Anterior cingulate cortex (tissue), 58 donors: ENCODE measurements around the gene ZFYVE26.
A peak's percentile ranks its signal among the peaks of the same experiment; 100 is the strongest.
"Not testable (repeated sequence)": the region's sequence is repeated elsewhere in the genome, so short reads cannot be mapped to it uniquely, and the experiment has no call there.

ENCODE experiments used
- DNase-seq, 58 donors: peaks; one replicate each; lab custom pipeline; 2025; lab: John Stamatoyannopoulos, UW

The ZFYVE26 gene

GRCh38 chr14:67816326-67817002 lies at the start of gene ZFYVE26:
Gene ZFYVE26 (minus strand): TSS chr14:67816590. CDS start chr14:67815963, 627 bp downstream.
- DNase-seq = peak; percentile 41 to 97 (median 90)

- DNase-seq = no peak
These were observed 46.8 kb upstream of the ZFYVE26 start for GRCh38 chr14:67863223-67863622.

GRCh38 chr14:67859169-67859749 lies 42.9 kb upstream of the ZFYVE26 start:
- DNase-seq = no peak

GRCh38 chr14:67857778-67858350 lies 41.5 kb upstream of the ZFYVE26 start:
- peak in 3 of 58 donors; percentile 2 to 3 (median 2) for DNase-seq

GRCh38 chr14:67856827-67857226 lies 40.4 kb upstream of the ZFYVE26 start:
- no peak for DNase-seq

GRCh38 chr14:67853715-67854114 lies 37.3 kb upstream of the ZFYVE26 start:
- DNase-seq = no peak

GRCh38 chr14:67852926-67853604 lies 36.7 kb upstream of the ZFYVE26 start:
- no peak for DNase-seq

- DNase-seq = no peak
These were observed 35.5 kb upstream of the ZFYVE26 start for GRCh38 chr14:67851785-67852410.

GRCh38 chr14:67850066-67850830 lies 33.9 kb upstream of the ZFYVE26 start:
- DNase-seq = no peak

- no peak for DNase-seq
These were observed 29.7 kb upstream of the ZFYVE26 start for GRCh38 chr14:67846029-67846610.

GRCh38 chr14:67837011-67837624 lies 20.7 kb upstream of the ZFYVE26 start:
- DNase-seq = peak in 1 of 58 donors; percentile 1

GRCh38 chr14:67835596-67835995 lies 19.2 kb upstream of the ZFYVE26 start:
- no peak for DNase-seq

- DNase-seq = no peak
These were observed 17.0 kb upstream of the ZFYVE26 start for GRCh38 chr14:67833403-67833802.

- DNase-seq = no peak
These were observed 14.7 kb upstream of the ZFYVE26 start for GRCh38 chr14:67831113-67831512.

- DNase-seq = no peak
These were observed 4.7 kb upstream of the ZFYVE26 start for GRCh38 chr14:67821121-67821520.

GRCh38 chr14:67820428-67820971 lies 4.1 kb upstream of the ZFYVE26 start:
- DNase-seq = no peak

GRCh38 chr14:67819563-67820421 lies 3.4 kb upstream of the ZFYVE26 start, which contains the start of gene RAD51B:
Gene RAD51B (plus strand): TSS chr14:67819779.
- peak; percentile 8 to 89 (median 73) for DNase-seq

GRCh38 chr14:67818476-67818875 lies 2.1 kb upstream of the ZFYVE26 start:
- not testable (repeated sequence) for DNase-seq
